ENCODE data around the gene SAMD10.

SAMD10 gene

GRCh38 chr20:63979557-63980316 is at the start of gene SAMD10:
SAMD10 (minus strand) TSS chr20:63979642; CDS start chr20:63979467, 175 bp downstream.
- no peak for TF ChIP-seq CTCF (IDR thresholded peaks at IDR 0.05; ENCODE audit: low read length)
- TF ChIP-seq EZH2 (IDR thresholded peaks at IDR 0.05; ENCODE audit: borderline replicate concordance, low read length), result no peak
- H3K27ac ChIP-seq (ENCODE audit: low read depth, low read length, poor library complexity, severe bottlenecking), result peak within 1 kb of the TSS; percentile 84
- H3K27me3 ChIP-seq (ENCODE audit: insufficient read depth, low read length), result no peaks in the 10 kb centered on the region
- peaks cover 6% of the 10 kb centered on the region; the same call in 1 of the 2 replicates for H3K79me2 ChIP-seq (ENCODE audit: insufficient read depth, low read length)
- H3K4me2 ChIP-seq (ENCODE audit: low read length), result peak within 1 kb of the TSS; percentile 100
- H3K4me1 ChIP-seq (ENCODE audit: insufficient read depth, low read length, severe bottlenecking), result peaks cover 34% of the 10 kb centered on the region
- peak within 1 kb of the TSS; percentile 93 for H3K4me3 ChIP-seq (ENCODE audit: low read depth, low read length, poor library complexity, severe bottlenecking)
- no peaks in the 10 kb centered on the region for H3K9me3 ChIP-seq (ENCODE audit: low read length)
- H3K36me3 ChIP-seq (ENCODE audit: insufficient read depth, low read length), result peaks cover 18% of the 10 kb centered on the region; the same call in 1 of the 2 replicates
- no peaks in the 10 kb centered on the region for H4K20me1 ChIP-seq (ENCODE audit: insufficient read depth, low read length)
- H3F3A ChIP-seq (ENCODE audit: insufficient read depth, low read length), result peaks cover 4% of the 10 kb centered on the region; the same call in 1 of the 2 replicates
- H3K9ac ChIP-seq (ENCODE audit: low read length), result peak within 1 kb of the TSS; percentile 81
- no peaks in the 10 kb centered on the region for H3K9me2 ChIP-seq (ENCODE audit: low read depth, low read length)
- no peak within 1 kb of the TSS for H2AFZ ChIP-seq (ENCODE audit: low read length)

GRCh38 chr20:64027981-64028685 is 48.7 kb upstream of the SAMD10 start:
- TF ChIP-seq EZH2 (IDR thresholded peaks at IDR 0.05; ENCODE audit: borderline replicate concordance, low read length) (no peak), CTCF (IDR thresholded peaks at IDR 0.05; ENCODE audit: low read length) (no peak)
- no peaks in the 10 kb centered on the region for H3K9me3 ChIP-seq (ENCODE audit: low read length)
- no peak overlapping the region for H3K4me2 ChIP-seq (ENCODE audit: low read length)
- H4K20me1 ChIP-seq (ENCODE audit: insufficient read depth, low read length), result no peaks in the 10 kb centered on the region
- no peaks in the 10 kb centered on the region for H3K9me2 ChIP-seq (ENCODE audit: low read depth, low read length)
- no peak overlapping the region for H2AFZ ChIP-seq (ENCODE audit: low read length)
- H3K79me2 ChIP-seq (ENCODE audit: insufficient read depth, low read length), result no peaks in the 10 kb centered on the region
- no peak overlapping the region for H3K4me3 ChIP-seq (ENCODE audit: low read depth, low read length, poor library complexity, severe bottlenecking)
- no peaks in the 10 kb centered on the region for H3K4me1 ChIP-seq (ENCODE audit: insufficient read depth, low read length, severe bottlenecking)
- H3K27me3 ChIP-seq (ENCODE audit: insufficient read depth, low read length), result no peaks in the 10 kb centered on the region
- H3F3A ChIP-seq (ENCODE audit: insufficient read depth, low read length), result no peaks in the 10 kb centered on the region
- H3K9ac ChIP-seq (ENCODE audit: low read length), result no peak overlapping the region
- H3K36me3 ChIP-seq (ENCODE audit: insufficient read depth, low read length), result peaks cover 62% of the 10 kb centered on the region
- no peak overlapping the region for H3K27ac ChIP-seq (ENCODE audit: low read depth, low read length, poor library complexity, severe bottlenecking)

- TF ChIP-seq CTCF (IDR thresholded peaks at IDR 0.05; ENCODE audit: low read length), result no peak
- no peak for TF ChIP-seq EZH2 (IDR thresholded peaks at IDR 0.05; ENCODE audit: borderline replicate concordance, low read length)
- H3F3A ChIP-seq (ENCODE audit: insufficient read depth, low read length), result no peaks in the 10 kb centered on the region
- no peak overlapping the region for H3K27ac ChIP-seq (ENCODE audit: low read depth, low read length, poor library complexity, severe bottlenecking)
- no peak overlapping the region for H3K9ac ChIP-seq (ENCODE audit: low read length)
- no peaks in the 10 kb centered on the region for H4K20me1 ChIP-seq (ENCODE audit: insufficient read depth, low read length)
- H3K9me3 ChIP-seq (ENCODE audit: low read length), result no peaks in the 10 kb centered on the region
- H3K36me3 ChIP-seq (ENCODE audit: insufficient read depth, low read length), result peaks cover 81% of the 10 kb centered on the region
- no peak overlapping the region for H2AFZ ChIP-seq (ENCODE audit: low read length)
- no peak overlapping the region for H3K4me3 ChIP-seq (ENCODE audit: low read depth, low read length, poor library complexity, severe bottlenecking)
- no peak overlapping the region for H3K4me2 ChIP-seq (ENCODE audit: low read length)
- H3K9me2 ChIP-seq (ENCODE audit: low read depth, low read length), result no peaks in the 10 kb centered on the region
- H3K27me3 ChIP-seq (ENCODE audit: insufficient read depth, low read length), result no peaks in the 10 kb centered on the region
- no peaks in the 10 kb centered on the region for H3K79me2 ChIP-seq (ENCODE audit: insufficient read depth, low read length)
- no peaks in the 10 kb centered on the region for H3K4me1 ChIP-seq (ENCODE audit: insufficient read depth, low read length, severe bottlenecking)
Observed at GRCh38 chr20:64025826-64026412, 46.5 kb upstream of the SAMD10 start.
